Measurements from ENCODE around the gene ITPK1. TPM values are rescaled to one million over a fixed set of nuclear protein-coding genes. Genes with fewer than 3 reads are reported as not detected.

Gene ITPK1
- total and polyA plus RNA-seq, 2 experiments from 2014 or later: 35.9 to 101 TPM

- no peaks in the 10 kb centered on the region for H3K36me3 ChIP-seq (ENCODE audit: insufficient read depth)
- DNase-seq (ENCODE audit: low spot score): no peak
- no peak overlapping the region for H3K4me3 ChIP-seq
- H3K79me2 ChIP-seq (replicated peaks; ENCODE audit: insufficient read depth): no peaks in the 10 kb centered on the region
- no peaks in the 10 kb centered on the region for H3K9me2 ChIP-seq (ENCODE audit: insufficient read depth)
- no peaks in the 10 kb centered on the region for H3F3A ChIP-seq (replicated peaks; ENCODE audit: low read depth)
- no peak overlapping the region for H3K27ac Mint-ChIP-seq
- no peaks in the 10 kb centered on the region for H3K9me3 Mint-ChIP-seq
- peaks cover 11% of the 10 kb centered on the region for H3K27me3 Mint-ChIP-seq (ENCODE audit: insufficient read depth, low read depth, poor library complexity)
- no peak overlapping the region for H3K4me3 Mint-ChIP-seq
- no peaks in the 10 kb centered on the region for H4K20me1 ChIP-seq (replicated peaks; ENCODE audit: insufficient read depth)
- H2AFZ ChIP-seq: no peak overlapping the region
- H3K36me3 Mint-ChIP-seq (ENCODE audit: low read depth): no peaks in the 10 kb centered on the region; the same call in 2 of the 3 replicates
- H3K27me3 ChIP-seq (ENCODE audit: insufficient read depth): no peaks in the 10 kb centered on the region
- H3K4me1 ChIP-seq (ENCODE audit: insufficient read depth): peaks cover 5% of the 10 kb centered on the region; the same call in 1 of the 2 replicates
- TF ChIP-seq JUNB (IDR thresholded peaks at IDR 0.05; ENCODE audit: unreplicated experiment) (no peak), ZNF331 (CRISPR knock-in tag; IDR thresholded peaks at IDR 0.05; ENCODE audit: low read depth) (no peak), EZH2 (IDR thresholded peaks at IDR 0.05; ENCODE audit: low read depth, unreplicated experiment) (no peak), POLR2AphosphoS5 (IDR thresholded peaks at IDR 0.05; ENCODE audit: low read depth) (no peak)
- ATAC-seq: no peak
- H3K27ac ChIP-seq (ENCODE audit: low read depth): no peak overlapping the region
- peaks cover 4% of the 10 kb centered on the region; the same call in 1 of the 3 replicates for H3K4me1 Mint-ChIP-seq
- H3K4me2 ChIP-seq: no peak overlapping the region
Observed at GRCh38 chr14:93120517-93120916, 4.8 kb upstream of the ITPK1 start.

GRCh38 chr14:93116676-93117200, 1.0 kb upstream of the ITPK1 start:
- H3K27me3 ChIP-seq (ENCODE audit: insufficient read depth): no peaks in the 10 kb centered on the region
- Mint-ChIP-seq H3K4me1 (peaks cover 22% of the 10 kb centered on the region), H3K4me3 (peak overlapping the region; percentile 71), H3K27me3 (ENCODE audit: insufficient read depth, low read depth, poor library complexity) (peaks cover 23% of the 10 kb centered on the region), H3K36me3 (ENCODE audit: low read depth) (no peaks in the 10 kb centered on the region; the same call in 2 of the 3 replicates), H3K27ac (no peak overlapping the region), H3K9me3 (no peaks in the 10 kb centered on the region)
- no peak for DNase-seq (ENCODE audit: low spot score)
- peak overlapping the region; percentile 89 for H3K4me2 ChIP-seq
- H3F3A ChIP-seq (replicated peaks; ENCODE audit: low read depth): peaks cover 12% of the 10 kb centered on the region; the same call in 1 of the 2 replicates
- H3K36me3 ChIP-seq (ENCODE audit: insufficient read depth): no peaks in the 10 kb centered on the region
- peak overlapping the region; percentile 85 for H3K4me3 ChIP-seq
- peak overlapping the region; percentile 92 for H2AFZ ChIP-seq
- peaks cover 22% of the 10 kb centered on the region for H3K4me1 ChIP-seq (ENCODE audit: insufficient read depth)
- no peaks in the 10 kb centered on the region for H3K9me2 ChIP-seq (ENCODE audit: insufficient read depth)
- peaks cover 9% of the 10 kb centered on the region for H4K20me1 ChIP-seq (replicated peaks; ENCODE audit: insufficient read depth)
- H3K27ac ChIP-seq (ENCODE audit: low read depth): 0 out of 2 replicates have a peak overlapping the region, but pooled peaks have one; percentile 72
- H3K79me2 ChIP-seq (replicated peaks; ENCODE audit: insufficient read depth): peaks cover 32% of the 10 kb centered on the region
- TF ChIP-seq ETS1 (IDR thresholded peaks at IDR 0.05): no peak
- TF ChIP-seq NANOG (IDR thresholded peaks at IDR 0.05; ENCODE audit: borderline replicate concordance): no peak
- TF ChIP-seq CTCF (conservative IDR thresholded peaks at IDR 0.05; ENCODE audit: low read depth in 2 of 2): no peak
- no peak for TF ChIP-seq ZNF331 (CRISPR knock-in tag; IDR thresholded peaks at IDR 0.05; ENCODE audit: low read depth)
- TF ChIP-seq ZNF114 (CRISPR knock-in tag; IDR thresholded peaks at IDR 0.05): no peak
- no peak for TF ChIP-seq EZH2 (IDR thresholded peaks at IDR 0.05; ENCODE audit: low read depth, unreplicated experiment)
- no peak for ATAC-seq

Data from GM23338 (cell line).